Esophagus muscularis mucosa (tissue), 4 donors: ENCODE data around the gene NUP214. TPM values are rescaled to one million over a fixed set of nuclear protein-coding genes. Genes with fewer than 3 reads are reported as not detected.

Experiments used
- DNase-seq: peaks from one replicate; pipeline ENCODE4 v3.0.0-alpha.2; 2017; ENCODE audit errors: extremely low spot score
- H3K27ac ChIP-seq, 4 donors: fragments of 200-600 bp; sonication (generic); replicated peaks in 1 of 4; 1 replicate in 3 of 4; 2 replicates in 1 of 4; pipeline ENCODE4 v1.5.1; 2016 to 2019; ENCODE audit warnings: mild to moderate bottlenecking in 1 of 4
- H3K27me3 ChIP-seq, 4 donors: fragments of 200-600 bp; sonication (generic); one replicate each; pipeline versions ENCODE4 v1.5.1 to v1.6.0; 2016 to 2019
- H3K36me3 ChIP-seq, 4 donors: fragments of 200-600 bp; sonication (generic); one replicate each; pipeline ENCODE4 v1.5.1; 2016 to 2019
- H3K4me1 ChIP-seq, 4 donors: fragments of 200-600 bp; sonication (generic); one replicate each; pipeline ENCODE4 v1.5.1; 2016 to 2019
- H3K4me3 ChIP-seq, 4 donors: fragments of 200-600 bp; sonication (generic); 1 replicate in 2 of 4; 2 replicates in 2 of 4; pipeline ENCODE4 v1.5.1; 2016 to 2019; ENCODE audit warnings: mild to moderate bottlenecking in 4 of 4, moderate library complexity in 1 of 4
- H3K9me3 ChIP-seq, 4 donors: fragments of 200-600 bp; sonication (generic); 1 replicate in 3 of 4; 2 replicates in 1 of 4; pipeline ENCODE4 v1.5.1; 2016 to 2019
- CTCF ChIP-seq, 3 experiments: fragments of 200-600 bp in 2 of 3; fragments of 450-650 bp in 1 of 3; sonication (generic) in 2 of 3; IDR thresholded peaks; one replicate each; pipeline ENCODE4 v1.5.1; 2017 to 2019; ENCODE audit warnings: antibody characterized with exemption in 3 of 3, mild to moderate bottlenecking in 2 of 3, moderate library complexity in 1 of 3
- EP300 ChIP-seq: sonication (generic); formaldehyde crosslinking; IDR thresholded peaks from one replicate; pipeline ENCODE4 v1.6.1; 2017; ENCODE audit warnings: antibody characterized with exemption
- POLR2A ChIP-seq: fragments of 450-650 bp; IDR thresholded peaks from one replicate; pipeline ENCODE4 v1.6.1; 2017; ENCODE audit warnings: antibody characterized with exemption, moderate library complexity, mild to moderate bottlenecking, low read depth
- POLR2AphosphoS5 ChIP-seq, 2 donors: sonication (generic); formaldehyde crosslinking; IDR thresholded peaks; one replicate each; pipeline ENCODE4 v1.6.1; 2017; ENCODE audit warnings: antibody characterized with exemption in 2 of 2
- WGBS: methylation state at CpG from one replicate; pipeline ENCODE4 v1.1.5; 2018; 5-methylcytosine and 5-hydroxymethylcytosine counted together
- intact Hi-C: fragments of 100-400 bp; cut with DNase I; formaldehyde crosslinking; loops from one replicate; pipeline ENCODE4 v1.15.1; 2023
- total RNA-seq, 4 donors: library from RNA; depleted of rRNA; stranded (reverse); fragments of >200 nt; gene quantifications; one replicate each; pipeline versions ENCODE4 v1.1.0 to v1.2.1, GENCODE V29; 2016

The NUP214 gene
- total RNA-seq, 4 donors from 2014 or later, result 26.4 to 36.2 (median 28.7) TPM

- Histone ChIP-seq H3K9me3 (no peaks in the 10 kb centered on the region), H3K27ac (no peak overlapping the region), H3K4me3 (no peak overlapping the region), H3K4me1 (peaks cover 0 to 11% (median 9%) of the 10 kb centered on the region in 4 donors), H3K27me3 (no peaks in the 10 kb centered on the region), H3K36me3 (peaks cover 11 to 93% (median 56%) of the 10 kb centered on the region in 4 donors)
- DNase-seq, result no peak
- no peak for TF ChIP-seq POLR2A
- TF ChIP-seq CTCF (IDR thresholded peaks at IDR 0.05), result peak in 1 of 3 experiments; percentile 22
- WGBS, result 91% methylated on average over 6 of the region's 6 CpGs
- intact Hi-C loops, result no loop called here
Measured at GRCh38 chr9:131181091-131181681, 55.8 kb downstream of the NUP214 start.

GRCh38 chr9:131185924-131186323, 60.5 kb downstream of the NUP214 start:
- no peaks in the 10 kb centered on the region for H3K9me3 ChIP-seq
- H3K4me1 ChIP-seq, result peaks cover 0 to 2% (median 0%) of the 10 kb centered on the region in 4 donors
- no peaks in the 10 kb centered on the region for H3K27me3 ChIP-seq
- WGBS, result 94% methylated on average over 3 of the region's 3 CpGs
- H3K27ac ChIP-seq, result no peak overlapping the region
- no peak overlapping the region for H3K4me3 ChIP-seq
- TF ChIP-seq EP300 (no peak), POLR2A (no peak)
- DNase-seq, result no peak
- peaks cover 30 to 93% (median 63%) of the 10 kb centered on the region in 4 donors for H3K36me3 ChIP-seq
- intact Hi-C loops, result no loop called here

- intact Hi-C loops, result no loop called here
- H3K27me3 ChIP-seq, result no peaks in the 10 kb centered on the region
- peaks cover 0 to 2% (median 0%) of the 10 kb centered on the region in 4 donors for H3K4me1 ChIP-seq
- peaks cover 30 to 92% (median 67%) of the 10 kb centered on the region in 4 donors for H3K36me3 ChIP-seq
- 84% methylated on average over 4 of the region's 4 CpGs for WGBS
- TF ChIP-seq CTCF (IDR thresholded peaks at IDR 0.05), result no peak
- TF ChIP-seq EP300, result no peak
- TF ChIP-seq POLR2AphosphoS5 (IDR thresholded peaks at IDR 0.05), result no peak
- TF ChIP-seq POLR2A, result no peak
- no peak overlapping the region for H3K4me3 ChIP-seq
- DNase-seq, result no peak
- H3K27ac ChIP-seq, result no peak overlapping the region
- no peaks in the 10 kb centered on the region for H3K9me3 ChIP-seq
Measured at GRCh38 chr9:131186622-131187021, 61.2 kb downstream of the NUP214 start.

- Histone ChIP-seq H3K4me1 (peaks cover 0 to 2% (median 0%) of the 10 kb centered on the region in 4 donors), H3K36me3 (peaks cover 30 to 94% (median 72%) of the 10 kb centered on the region in 4 donors), H3K4me3 (no peak overlapping the region), H3K27me3 (no peaks in the 10 kb centered on the region), H3K27ac (no peak overlapping the region), H3K9me3 (no peaks in the 10 kb centered on the region)
- no peak for DNase-seq
- WGBS, result 96% methylated on average over 4 of the region's 4 CpGs
- TF ChIP-seq POLR2AphosphoS5 (IDR thresholded peaks at IDR 0.05) (no peak), POLR2A (no peak), EP300 (no peak), CTCF (IDR thresholded peaks at IDR 0.05) (no peak)
- intact Hi-C loops, result no loop called here
Measured at GRCh38 chr9:131187957-131188356, 62.6 kb downstream of the NUP214 start.

- no peak overlapping the region for H3K27ac ChIP-seq
- intact Hi-C loops, result no loop called here
- H3K4me1 ChIP-seq, result peaks cover 0 to 2% (median 0%) of the 10 kb centered on the region in 4 donors
- TF ChIP-seq POLR2A (no peak), POLR2AphosphoS5 (IDR thresholded peaks at IDR 0.05) (no peak), CTCF (IDR thresholded peaks at IDR 0.05) (no peak), EP300 (no peak)
- no peaks in the 10 kb centered on the region for H3K9me3 ChIP-seq
- 90% methylated on average over 3 of the region's 3 CpGs for WGBS
- no peak for DNase-seq
- H3K27me3 ChIP-seq, result no peaks in the 10 kb centered on the region
- H3K36me3 ChIP-seq, result peaks cover 30 to 98% (median 75%) of the 10 kb centered on the region in 4 donors
- H3K4me3 ChIP-seq, result no peak overlapping the region
Measured at GRCh38 chr9:131188976-131189375, 63.6 kb downstream of the NUP214 start.
